Immature natural killer cell (primary cell): ENCODE results near the gene CNOT4. TPM values are rescaled to one million over a fixed set of nuclear protein-coding genes. Genes with fewer than 3 reads are reported as not detected.
"Not testable (repeated sequence)": the region's sequence is repeated elsewhere in the genome, so short reads cannot be mapped to it uniquely, and the experiment has no call there.

Experiments
- DNase-seq, 3 donors: peaks; one replicate each; pipeline ENCODE4 v3.0.0; 2022; ENCODE audit warnings: mixed read lengths in 1 of 3
- H3K27ac Mint-ChIP-seq, 6 donors: one replicate each; pipeline ENCODE4 v1.8.0; 2020; ENCODE audit warnings: mixed read lengths in 6 of 6, mild to moderate bottlenecking in 5 of 6, inconsistent platforms in 4 of 6, moderate library complexity in 3 of 6
- H3K27me3 Mint-ChIP-seq, 3 donors: one replicate each; pipeline ENCODE4 v1.8.0; 2020 to 2021; ENCODE audit warnings: low read depth in 3 of 3, mild to moderate bottlenecking in 3 of 3, mixed read lengths in 3 of 3, moderate library complexity in 3 of 3, inconsistent platforms in 1 of 3
- H3K36me3 Mint-ChIP-seq, 3 donors: one replicate each; pipeline ENCODE4 v1.8.0; 2020; ENCODE audit warnings: mixed read lengths in 3 of 3, inconsistent platforms in 2 of 3, mild to moderate bottlenecking in 2 of 3
- H3K4me1 Mint-ChIP-seq, 2 donors: one replicate each; pipeline ENCODE4 v1.8.0; 2020; ENCODE audit warnings: inconsistent platforms in 2 of 2, mild to moderate bottlenecking in 2 of 2, mixed read lengths in 2 of 2, moderate library complexity in 1 of 2
- H3K4me3 Mint-ChIP-seq, 5 donors: one replicate each; pipeline ENCODE4 v1.8.0; 2020; ENCODE audit warnings: mild to moderate bottlenecking in 5 of 5, mixed read lengths in 5 of 5, inconsistent platforms in 3 of 5, moderate library complexity in 3 of 5
- H3K9me3 Mint-ChIP-seq, 6 donors: one replicate each; pipeline ENCODE4 v1.8.0; 2020; ENCODE audit warnings: mild to moderate bottlenecking in 6 of 6, mixed read lengths in 6 of 6, inconsistent platforms in 4 of 6, moderate library complexity in 3 of 6
- polyA plus RNA-seq, 3 donors: library from polyadenylated mRNA; unstranded; fragments of 300-500 nt; fragmentation: Illumina TruSeq; gene quantifications; one replicate each; pipeline ENCODE4 v1.2.3, GENCODE V29; 2021

Gene CNOT4
- polyA plus RNA-seq, 3 donors from 2014 or later, result 8.9 to 17.1 (median 10.8) TPM

GRCh38 chr7:135459951-135460567 lies 49.8 kb downstream of the CNOT4 start:
- H3K4me1 Mint-ChIP-seq, result peaks cover 44 to 85% of the 10 kb centered on the region in 2 donors
- no peaks in the 10 kb centered on the region for H3K9me3 Mint-ChIP-seq
- no peak for DNase-seq
- H3K27me3 Mint-ChIP-seq, result no peaks in the 10 kb centered on the region
- H3K27ac Mint-ChIP-seq, result peak overlapping the region in 5 of 6 donors; percentile 0 to 41 (median 29)
- no peaks in the 10 kb centered on the region for H3K36me3 Mint-ChIP-seq
- H3K4me3 Mint-ChIP-seq, result no peak overlapping the region

GRCh38 chr7:135459076-135459475 lies 50.8 kb downstream of the CNOT4 start:
- peaks cover 44 to 86% of the 10 kb centered on the region in 2 donors for H3K4me1 Mint-ChIP-seq
- no peak overlapping the region for H3K4me3 Mint-ChIP-seq
- no peak for DNase-seq
- H3K27ac Mint-ChIP-seq, result peak overlapping the region in 1 of 6 donors; percentile 19
- H3K27me3 Mint-ChIP-seq, result peaks cover 0 to 2% (median 0%) of the 10 kb centered on the region in 3 donors
- no peaks in the 10 kb centered on the region for H3K9me3 Mint-ChIP-seq
- H3K36me3 Mint-ChIP-seq, result no peaks in the 10 kb centered on the region

GRCh38 chr7:135454060-135454459 lies 55.8 kb downstream of the CNOT4 start:
- Mint-ChIP-seq H3K27me3 (peaks cover 0 to 2% (median 0%) of the 10 kb centered on the region in 3 donors), H3K36me3 (no peaks in the 10 kb centered on the region), H3K4me3 (no peak overlapping the region), H3K4me1 (peaks cover 46 to 77% of the 10 kb centered on the region in 2 donors), H3K27ac (peak overlapping the region in 1 of 6 donors; percentile 31), H3K9me3 (no peaks in the 10 kb centered on the region)
- no peak for DNase-seq

DNA sequence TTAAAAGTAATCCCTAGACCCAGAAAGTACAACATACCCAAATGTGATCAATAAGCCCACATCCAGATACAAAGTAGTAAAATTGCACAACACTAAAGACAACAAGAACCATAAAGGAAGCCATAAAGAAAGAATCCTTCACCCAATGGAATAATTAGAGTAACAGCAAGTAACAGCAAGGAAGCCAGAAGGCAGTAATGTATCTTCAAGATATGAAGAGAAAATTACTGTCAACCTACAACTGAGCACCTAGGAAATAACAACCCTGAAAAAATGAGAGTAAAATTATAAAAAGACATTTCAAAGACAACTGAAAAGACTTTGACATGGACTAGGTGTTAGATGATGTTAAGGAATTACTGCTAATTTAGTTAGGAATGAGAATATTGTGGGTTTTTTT lies 60.5 kb downstream of the CNOT4 start:
- Mint-ChIP-seq H3K36me3 (no peaks in the 10 kb centered on the region), H3K27me3 (peaks cover 0 to 1% (median 0%) of the 10 kb centered on the region in 3 donors), H3K4me1 (peaks cover 50 to 73% of the 10 kb centered on the region in 2 donors), H3K4me3 (no peak overlapping the region), H3K27ac (no peak overlapping the region), H3K9me3 (no peaks in the 10 kb centered on the region)
- DNase-seq, result no peak

DNA sequence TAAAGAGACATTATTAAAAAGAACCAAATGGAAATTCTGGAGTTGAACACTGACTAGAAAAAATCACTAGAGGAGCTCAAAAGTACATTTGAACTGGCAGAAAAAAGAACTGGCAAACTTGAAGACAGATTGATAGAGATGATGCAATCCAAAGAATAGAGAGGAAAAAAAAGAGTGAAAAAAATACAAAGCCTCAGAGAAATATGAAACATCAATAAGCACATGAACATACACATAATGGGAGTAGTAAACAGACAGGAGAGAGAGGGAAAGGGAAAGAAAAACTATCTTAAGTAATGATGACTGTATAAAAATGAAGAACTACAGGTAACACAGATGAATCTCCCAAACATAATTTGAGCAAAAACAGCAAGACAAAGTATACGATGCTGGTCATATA lies 61.1 kb downstream of the CNOT4 start:
- Mint-ChIP-seq H3K4me1 (peaks cover 48 to 68% of the 10 kb centered on the region in 2 donors), H3K9me3 (no peaks in the 10 kb centered on the region), H3K36me3 (no peaks in the 10 kb centered on the region), H3K4me3 (no peak overlapping the region), H3K27me3 (peaks cover 0 to 1% (median 0%) of the 10 kb centered on the region in 3 donors), H3K27ac (peak overlapping the region in 2 of 6 donors; percentile 3 to 30)
- DNase-seq, result no peak

DNA sequence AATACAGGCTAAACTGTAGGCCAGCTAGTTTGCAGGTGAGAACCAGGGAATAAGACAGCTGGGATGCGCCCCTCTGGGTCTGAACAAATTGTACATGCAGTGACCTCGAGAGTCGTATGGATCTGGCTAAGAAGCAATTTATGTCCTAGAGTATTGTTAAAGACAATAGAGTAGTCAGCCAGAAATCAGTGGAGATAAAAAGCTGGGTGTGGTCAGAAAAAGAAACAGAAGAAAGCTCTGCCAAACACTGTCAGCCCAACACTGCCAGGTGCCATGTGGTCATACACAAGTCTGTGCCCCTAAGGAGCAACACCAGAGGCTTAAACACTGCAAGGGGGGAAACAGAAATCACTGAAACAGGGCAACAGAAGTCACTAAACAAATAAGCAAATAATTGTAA lies 62.2 kb downstream of the CNOT4 start:
- no peaks in the 10 kb centered on the region for H3K36me3 Mint-ChIP-seq
- peaks cover 0 to 1% (median 0%) of the 10 kb centered on the region in 3 donors for H3K27me3 Mint-ChIP-seq
- H3K4me1 Mint-ChIP-seq, result peaks cover 48 to 66% of the 10 kb centered on the region in 2 donors
- no peaks in the 10 kb centered on the region for H3K9me3 Mint-ChIP-seq
- no peak overlapping the region for H3K4me3 Mint-ChIP-seq
- peak overlapping the region in 3 of 6 donors; percentile 28 to 63 (median 62) for H3K27ac Mint-ChIP-seq
- DNase-seq, result no peak

- Mint-ChIP-seq H3K36me3 (no peaks in the 10 kb centered on the region), H3K9me3 (no peaks in the 10 kb centered on the region), H3K27ac (peak overlapping the region in 2 of 6 donors; percentile 32 to 46), H3K4me1 (peaks cover 43 to 67% of the 10 kb centered on the region in 2 donors), H3K27me3 (peaks cover 0 to 1% (median 0%) of the 10 kb centered on the region in 3 donors), H3K4me3 (no peak overlapping the region)
- no peak for DNase-seq
Observed at GRCh38 chr7:135445690-135446089, 64.2 kb downstream of the CNOT4 start.

GRCh38 chr7:135445266-135445665 lies 64.6 kb downstream of the CNOT4 start:
- not testable (repeated sequence) for DNase-seq, H3K36me3 Mint-ChIP-seq, H3K27me3 Mint-ChIP-seq, H3K9me3 Mint-ChIP-seq, H3K27ac Mint-ChIP-seq, H3K4me3 Mint-ChIP-seq
- peaks cover 41 to 66% of the 10 kb centered on the region in 2 donors for H3K4me1 Mint-ChIP-seq

DNA sequence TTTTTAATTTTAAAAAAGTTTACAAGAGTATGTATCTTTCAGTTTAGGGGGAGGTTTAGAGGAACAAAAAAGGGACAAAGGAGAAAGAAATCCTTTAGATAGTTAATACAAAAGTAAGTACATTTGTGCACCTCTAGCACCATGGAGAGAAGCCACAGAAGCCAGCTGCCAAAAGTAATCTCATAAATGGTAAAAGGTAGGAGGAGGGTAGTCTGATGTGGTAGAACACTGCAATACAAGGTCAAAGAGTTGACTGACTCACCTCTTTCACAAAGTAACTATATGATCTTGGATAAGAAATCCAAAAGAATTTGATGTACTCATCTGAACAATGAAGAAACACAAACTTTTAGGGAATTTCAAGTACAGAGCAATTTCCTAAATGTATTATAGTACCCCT lies 68.1 kb downstream of the CNOT4 start:
- Mint-ChIP-seq H3K36me3 (peaks cover 3 to 5% (median 4%) of the 10 kb centered on the region in 3 donors), H3K27ac (no peak overlapping the region), H3K4me3 (no peak overlapping the region), H3K9me3 (no peaks in the 10 kb centered on the region), H3K4me1 (peaks cover 26 to 59% of the 10 kb centered on the region in 2 donors), H3K27me3 (no peaks in the 10 kb centered on the region)
- no peak for DNase-seq

DNA sequence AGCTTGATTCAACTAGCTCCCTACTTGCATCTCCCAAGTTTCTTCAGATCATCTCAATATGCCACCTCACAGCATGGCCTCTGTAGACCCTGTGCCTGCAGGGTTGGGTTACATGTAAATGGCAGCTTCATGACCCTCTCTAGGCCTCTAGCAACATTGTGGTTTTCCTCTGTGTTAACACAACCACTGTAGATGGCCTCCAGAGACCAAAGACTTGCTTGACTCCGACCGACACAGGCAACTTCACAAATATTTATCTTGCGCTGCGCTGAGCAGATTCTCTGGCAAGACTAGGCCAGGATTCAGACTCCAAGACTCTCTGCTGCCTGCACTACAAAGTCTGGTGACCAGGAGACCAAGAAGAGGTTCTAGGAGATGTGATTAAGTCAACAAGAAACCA lies 75.9 kb downstream of the CNOT4 start:
- peaks cover 13 to 18% (median 15%) of the 10 kb centered on the region in 3 donors for H3K36me3 Mint-ChIP-seq
- H3K4me3 Mint-ChIP-seq, result peak overlapping the region in 3 of 5 donors; percentile 15 to 26 (median 18)
- peaks cover 47 to 78% of the 10 kb centered on the region in 2 donors for H3K4me1 Mint-ChIP-seq
- H3K27me3 Mint-ChIP-seq, result no peaks in the 10 kb centered on the region
- H3K27ac Mint-ChIP-seq, result peak overlapping the region in 4 of 6 donors; percentile 35 to 72 (median 48)
- DNase-seq, result peak in 1 of 3 donors; percentile 3
- H3K9me3 Mint-ChIP-seq, result peaks cover 0 to 6% (median 2%) of the 10 kb centered on the region in 6 donors

DNA sequence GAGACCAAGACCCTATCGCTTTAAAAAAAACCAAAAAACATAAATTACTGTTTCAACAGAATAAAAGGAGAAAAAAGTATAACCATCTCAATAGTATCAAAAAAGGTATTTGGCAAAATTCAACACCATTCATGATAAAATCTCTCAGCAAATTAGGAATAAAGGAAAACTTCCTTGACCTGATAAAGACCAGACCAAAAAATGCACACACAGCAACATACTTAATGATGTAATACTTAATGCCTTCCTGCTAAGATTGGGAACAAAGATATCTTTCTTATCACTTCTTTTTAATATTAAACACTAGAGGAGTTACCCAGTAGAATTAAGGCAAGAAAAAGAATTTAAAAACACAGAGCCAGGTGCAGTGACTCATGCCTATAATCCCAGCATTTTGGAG lies 79.3 kb downstream of the CNOT4 start:
- peaks cover 60 to 84% of the 10 kb centered on the region in 2 donors for H3K4me1 Mint-ChIP-seq
- no peak for DNase-seq
- H3K36me3 Mint-ChIP-seq, result peaks cover 7 to 11% (median 10%) of the 10 kb centered on the region in 3 donors
- H3K9me3 Mint-ChIP-seq, result peaks cover 0 to 6% (median 1%) of the 10 kb centered on the region in 6 donors
- no peaks in the 10 kb centered on the region for H3K27me3 Mint-ChIP-seq
- no peak overlapping the region for H3K4me3 Mint-ChIP-seq
- H3K27ac Mint-ChIP-seq, result no peak overlapping the region

- H3K36me3 Mint-ChIP-seq, result peaks cover 0 to 4% (median 0%) of the 10 kb centered on the region in 3 donors
- H3K27ac Mint-ChIP-seq, result peak overlapping the region in 1 of 6 donors; percentile 15
- no peak overlapping the region for H3K4me3 Mint-ChIP-seq
- H3K27me3 Mint-ChIP-seq, result no peaks in the 10 kb centered on the region
- DNase-seq, result no peak
- H3K9me3 Mint-ChIP-seq, result no peaks in the 10 kb centered on the region
- peaks cover 54 to 83% of the 10 kb centered on the region in 2 donors for H3K4me1 Mint-ChIP-seq
Observed at GRCh38 chr7:135428879-135429278, 81.0 kb downstream of the CNOT4 start.

DNA sequence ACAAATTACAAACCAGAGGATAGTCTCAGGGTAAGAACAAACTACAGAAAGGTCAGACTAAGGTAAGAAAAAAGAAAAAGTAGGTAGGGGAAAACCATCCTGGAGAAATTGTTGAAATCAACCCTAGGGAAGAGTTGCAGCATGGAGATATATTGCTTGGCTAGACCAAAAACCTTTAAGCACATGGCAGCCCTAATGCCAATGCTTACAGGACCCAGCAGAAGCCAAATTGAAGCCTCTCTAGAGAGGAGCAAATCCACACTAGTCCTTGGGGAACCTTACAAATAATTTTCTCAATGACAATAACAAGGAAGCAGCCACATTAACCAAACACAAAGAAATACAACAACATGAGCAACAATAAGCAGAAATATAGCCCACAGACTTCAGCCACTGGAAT lies 81.9 kb downstream of the CNOT4 start:
- Mint-ChIP-seq H3K9me3 (no peaks in the 10 kb centered on the region), H3K36me3 (peaks cover 0 to 2% (median 0%) of the 10 kb centered on the region in 3 donors), H3K27ac (peak overlapping the region in 2 of 6 donors; percentile 11 to 32), H3K4me1 (peaks cover 59 to 83% of the 10 kb centered on the region in 2 donors), H3K4me3 (no peak overlapping the region), H3K27me3 (no peaks in the 10 kb centered on the region)
- DNase-seq, result no peak

GRCh38 chr7:135427166-135427565 lies 82.7 kb downstream of the CNOT4 start:
- Mint-ChIP-seq H3K9me3 (no peaks in the 10 kb centered on the region), H3K27ac (peak overlapping the region in 1 of 6 donors; percentile 25), H3K27me3 (peaks cover 0 to under 1% (median 0%) of the 10 kb centered on the region in 3 donors), H3K4me3 (no peak overlapping the region), H3K36me3 (no peaks in the 10 kb centered on the region), H3K4me1 (peaks cover 55 to 83% of the 10 kb centered on the region in 2 donors)
- DNase-seq, result no peak
